GM12875 (cell line): ENCODE results near the gene BNC2.

ENCODE experiments used
- H3K4me3 ChIP-seq: one replicate; pipeline ENCODE4 v1.5.1; 2011; ENCODE audit warnings: low read depth, low read length, control low read depth
- TF ChIP-seq, protein P1 (sequence below): IDR thresholded peaks from 2 replicates; pipeline ENCODE4 v1.5.1; 2011; ENCODE audit warnings: low read depth, mild to moderate bottlenecking, control low read depth, inconsistent platforms, low read length, moderate library complexity, borderline replicate concordance; ENCODE audit not compliant: insufficient read depth

Gene BNC2

DNA sequence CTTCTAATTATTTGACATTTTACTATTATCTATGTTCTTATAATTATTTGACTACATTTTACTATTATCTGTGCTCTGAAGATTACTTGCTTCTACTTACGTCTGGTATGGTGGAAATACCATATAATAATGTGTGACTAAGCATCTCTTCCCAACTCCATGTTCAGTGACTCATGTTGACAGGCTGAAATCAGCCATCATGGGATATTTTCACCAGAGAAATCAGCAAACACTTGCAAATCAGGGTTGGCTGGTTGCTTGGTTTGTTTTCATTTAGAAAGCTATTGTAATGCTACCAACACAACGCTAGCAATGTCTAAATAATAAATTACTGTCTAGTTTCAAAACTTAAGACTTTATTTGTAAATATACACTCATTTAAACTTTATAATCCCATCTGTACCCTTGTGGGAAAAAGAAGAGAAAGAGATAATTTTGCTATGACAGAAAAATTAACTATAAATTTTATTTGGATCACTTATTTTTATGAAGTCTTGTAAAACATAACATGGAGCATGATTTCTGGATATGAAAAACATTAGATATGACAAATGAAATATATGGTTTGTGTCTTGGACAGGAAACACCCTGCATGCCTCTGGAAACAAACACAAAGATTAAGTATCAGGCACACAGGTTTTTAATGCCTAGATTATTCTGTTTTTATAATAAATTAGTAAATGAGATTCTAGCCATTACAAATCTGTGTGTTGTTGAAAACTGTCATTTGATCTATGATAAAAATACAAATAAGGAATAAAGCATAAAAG lies 337.6 kb downstream of the BNC2 start:
- TF ChIP-seq, protein P1, sequence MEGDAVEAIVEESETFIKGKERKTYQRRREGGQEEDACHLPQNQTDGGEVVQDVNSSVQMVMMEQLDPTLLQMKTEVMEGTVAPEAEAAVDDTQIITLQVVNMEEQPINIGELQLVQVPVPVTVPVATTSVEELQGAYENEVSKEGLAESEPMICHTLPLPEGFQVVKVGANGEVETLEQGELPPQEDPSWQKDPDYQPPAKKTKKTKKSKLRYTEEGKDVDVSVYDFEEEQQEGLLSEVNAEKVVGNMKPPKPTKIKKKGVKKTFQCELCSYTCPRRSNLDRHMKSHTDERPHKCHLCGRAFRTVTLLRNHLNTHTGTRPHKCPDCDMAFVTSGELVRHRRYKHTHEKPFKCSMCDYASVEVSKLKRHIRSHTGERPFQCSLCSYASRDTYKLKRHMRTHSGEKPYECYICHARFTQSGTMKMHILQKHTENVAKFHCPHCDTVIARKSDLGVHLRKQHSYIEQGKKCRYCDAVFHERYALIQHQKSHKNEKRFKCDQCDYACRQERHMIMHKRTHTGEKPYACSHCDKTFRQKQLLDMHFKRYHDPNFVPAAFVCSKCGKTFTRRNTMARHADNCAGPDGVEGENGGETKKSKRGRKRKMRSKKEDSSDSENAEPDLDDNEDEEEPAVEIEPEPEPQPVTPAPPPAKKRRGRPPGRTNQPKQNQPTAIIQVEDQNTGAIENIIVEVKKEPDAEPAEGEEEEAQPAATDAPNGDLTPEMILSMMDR: no peak
- no peak overlapping the region for H3K4me3 ChIP-seq

DNA sequence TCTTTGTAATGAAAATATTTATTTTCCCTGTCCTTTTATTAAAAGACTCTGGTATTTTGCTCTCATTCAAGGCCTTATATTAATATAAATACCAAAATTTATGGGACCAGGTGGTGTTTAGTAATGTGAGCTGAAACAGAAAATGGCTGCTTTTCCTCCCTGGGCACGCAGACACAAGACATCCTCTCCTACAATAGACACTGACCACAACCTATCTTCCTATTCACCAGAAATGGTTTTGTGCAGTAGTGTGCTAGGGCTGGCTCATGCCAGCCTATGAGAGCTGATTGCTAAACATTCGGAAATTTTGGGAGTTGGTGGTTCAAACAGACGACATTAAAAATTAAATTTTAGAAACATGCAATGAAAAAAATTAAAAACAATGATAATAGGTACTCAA lies 338.2 kb downstream of the BNC2 start:
- no peak overlapping the region for H3K4me3 ChIP-seq
- TF ChIP-seq, protein P1: no peak

DNA sequence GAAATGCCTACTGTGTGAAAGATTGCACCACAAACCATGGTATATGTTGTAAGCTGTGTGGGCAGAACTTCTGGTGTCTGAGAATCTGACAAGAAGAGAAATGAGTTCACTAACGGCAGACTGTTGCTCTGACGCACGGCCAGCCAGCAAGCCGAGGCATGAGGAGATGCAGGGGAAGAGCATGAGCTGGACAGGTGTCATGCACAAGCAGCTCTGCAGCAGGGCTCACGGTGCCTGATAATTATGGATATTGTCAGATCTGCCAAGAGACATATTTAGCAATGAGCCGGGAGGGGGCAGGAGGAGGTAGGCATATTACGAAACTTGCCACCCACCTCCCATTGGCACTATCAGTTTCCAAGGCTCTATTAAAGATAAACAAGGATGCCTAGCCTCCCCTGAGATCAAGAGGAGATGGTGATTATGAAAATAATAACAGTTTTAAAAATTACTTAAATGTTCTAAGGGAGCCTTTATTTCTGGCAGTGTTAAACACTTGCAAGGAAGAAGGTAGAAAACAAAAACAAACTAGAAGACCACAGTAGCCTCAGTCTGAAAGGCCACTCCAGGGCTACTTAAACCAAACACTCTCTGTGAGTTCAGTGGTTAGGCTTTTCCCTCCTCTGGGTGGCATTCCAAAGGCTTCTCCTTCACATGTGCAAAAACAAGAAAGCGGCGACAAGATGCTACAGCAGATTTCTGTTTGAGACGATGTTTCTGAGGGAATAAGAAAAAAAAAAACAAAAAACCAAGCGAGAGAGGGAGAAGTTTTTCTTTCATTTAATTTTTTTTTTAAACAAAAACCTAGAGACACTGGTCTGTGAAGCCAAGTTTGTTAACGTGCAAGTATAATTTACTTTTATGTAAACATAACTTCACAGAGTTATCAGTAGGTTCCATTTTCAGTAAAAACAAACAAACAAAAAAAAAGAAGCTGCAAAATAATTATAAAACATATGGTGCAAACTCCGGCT lies 339.5 kb downstream of the BNC2 start:
- TF ChIP-seq, protein P1: no peak
- no peak overlapping the region for H3K4me3 ChIP-seq

DNA sequence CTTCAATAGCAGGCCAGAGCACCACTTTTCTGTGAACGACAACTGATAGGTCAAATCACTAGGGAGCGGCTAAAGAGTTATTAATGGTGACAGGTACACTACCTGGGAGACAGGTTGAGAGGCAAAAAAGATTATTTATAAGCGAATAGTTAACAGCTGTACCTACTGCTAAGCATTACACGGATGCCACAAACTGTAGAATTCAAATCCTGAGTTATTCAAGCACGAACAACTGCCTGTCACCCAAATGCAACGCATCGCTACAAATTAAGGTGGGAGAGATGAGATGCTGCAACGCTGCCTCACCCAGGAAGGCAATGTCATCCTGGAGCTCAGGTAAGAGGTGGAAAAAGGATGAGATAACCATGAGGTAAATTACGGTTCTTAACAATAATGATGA lies 342.9 kb downstream of the BNC2 start:
- TF ChIP-seq, protein P1: no peak

DNA sequence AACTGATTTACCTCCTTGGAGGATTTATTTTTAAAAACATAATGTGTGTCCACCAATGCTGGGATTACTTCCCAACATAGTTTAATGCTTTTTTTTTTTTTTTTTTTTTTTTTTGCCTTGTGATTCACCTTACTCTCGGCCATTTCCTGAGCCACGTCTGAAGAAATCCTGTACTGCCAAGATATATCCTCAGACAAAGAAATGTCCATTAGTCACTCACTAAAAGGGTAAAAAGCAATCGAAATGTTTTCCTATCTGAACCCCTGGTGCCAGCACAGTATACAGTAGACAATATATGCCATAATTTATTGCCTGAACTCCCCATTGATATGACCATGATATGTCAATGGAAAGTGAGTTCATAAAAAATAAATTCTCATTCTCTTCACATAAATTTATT lies 344.1 kb downstream of the BNC2 start:
- TF ChIP-seq, protein P1: no peak
- no peak overlapping the region for H3K4me3 ChIP-seq

More for the DNA sequence above, 342.9 kb downstream of the BNC2 start:
- no peak overlapping the region for H3K4me3 ChIP-seq

DNA sequence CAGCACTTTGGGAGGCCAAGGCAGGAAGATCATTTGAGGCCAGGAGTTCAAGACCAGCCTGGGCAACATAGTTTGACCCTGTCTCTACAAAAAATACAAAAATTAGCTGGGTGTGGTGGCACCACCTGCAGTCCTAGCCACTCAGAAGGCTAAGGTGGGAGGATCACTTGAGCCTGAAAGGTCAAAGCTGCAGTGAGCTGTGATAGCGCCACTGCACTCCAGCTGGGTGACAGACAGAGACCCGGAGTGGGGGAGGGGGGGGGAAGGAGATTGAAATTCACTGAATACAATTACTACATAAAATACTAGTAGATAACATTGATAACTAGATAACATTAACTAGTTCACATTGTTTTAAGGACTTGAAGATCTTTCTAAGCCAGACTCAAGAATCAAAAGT lies 345.6 kb downstream of the BNC2 start:
- no peak overlapping the region for H3K4me3 ChIP-seq

More for the DNA sequence above, 345.6 kb downstream of the BNC2 start:
- TF ChIP-seq, protein P1: no peak
